ENCODE data around the gene C11orf24.
A peak's percentile ranks its signal among the peaks of the same experiment; 100 is the strongest.

C11orf24 gene

GRCh38 chr11:68271023-68271780, 571 bp downstream of the C11orf24 start:
- peak; percentile 76 for DNase-seq

- DNase-seq, result no peak
Observed at GRCh38 chr11:68270196-68271022, 1.4 kb downstream of the C11orf24 start.

- DNase-seq, result no peak
Observed at GRCh38 chr11:68269414-68270081, 2.2 kb downstream of the C11orf24 start.

GRCh38 chr11:68267881-68268240, 3.9 kb downstream of the C11orf24 start:
- no peak for DNase-seq

GRCh38 chr11:68266936-68267880, 4.6 kb downstream of the C11orf24 start:
- DNase-seq, result no peak

GRCh38 chr11:68266121-68266891, 5.5 kb downstream of the C11orf24 start:
- DNase-seq, result no peak

GRCh38 chr11:68264741-68265540, 6.8 kb downstream of the C11orf24 start:
- DNase-seq, result no peak

GRCh38 chr11:68264244-68264643, 7.5 kb downstream of the C11orf24 start:
- DNase-seq, result no peak

GRCh38 chr11:68263444-68264035, 8.2 kb downstream of the C11orf24 start:
- no peak for DNase-seq

- no peak for DNase-seq
Observed at GRCh38 chr11:68262544-68262827, 9.3 kb downstream of the C11orf24 start.

- no peak for DNase-seq
Observed at GRCh38 chr11:68261749-68262543, 9.8 kb downstream of the C11orf24 start.

GRCh38 chr11:68261006-68261405, 10.8 kb downstream of the C11orf24 start:
- DNase-seq, result no peak

GRCh38 chr11:68260484-68260883, 11.3 kb downstream of the C11orf24 start:
- no peak for DNase-seq

- DNase-seq, result no peak
Observed at GRCh38 chr11:68259122-68259959, 12.4 kb downstream of the C11orf24 start.

- no peak for DNase-seq
Observed at GRCh38 chr11:68258363-68258765, 13.4 kb downstream of the C11orf24 start.

GRCh38 chr11:68257477-68258362, 14.1 kb downstream of the C11orf24 start:
- DNase-seq, result peak; percentile 86

GRCh38 chr11:68256331-68256741, 15.4 kb downstream of the C11orf24 start:
- DNase-seq, result peak; percentile 73

Measured in right kidney (tissue), 1 donor.